ENCODE data around the gene HBZ. TPM values are rescaled to one million over a fixed set of nuclear protein-coding genes. Genes with fewer than 3 reads are reported as not detected.
A peak's percentile ranks its signal among the peaks of the same experiment; 100 is the strongest.

The HBZ gene
- 1 to 10 TPM in 1 of 2 donors, not detected in 1; 1.4 TPM for total RNA-seq

- H3K27me3 ChIP-seq: peaks cover 10% of the 10 kb centered on the region
- intact Hi-C loops (cut with DNase I): no loop called here
- no peak within 1 kb of the TSS for H3K4me3 ChIP-seq
- no peak within 1 kb of the TSS for H3K27ac ChIP-seq
- no peak for TF ChIP-seq CTCF (IDR thresholded peaks at IDR 0.05)
- no peak within 1 kb of the TSS for H3K9ac ChIP-seq (ENCODE audit: low read depth in 2 of 2, low read length in 2 of 2)
- DNase-seq: no peak
- H3K36me3 ChIP-seq: no peaks in the 10 kb centered on the region
- H3K4me1 ChIP-seq: no peaks in the 10 kb centered on the region
- no peaks in the 10 kb centered on the region for H3K9me3 ChIP-seq
Measured at GRCh38 chr16:152141-153128, at the start of gene HBZ. TSS of gene HBZ (plus strand) at chr16:152644. CDS start at chr16:152910, 266 bp downstream.

- Histone ChIP-seq H3K9me3 (no peaks in the 10 kb centered on the region), H3K4me3 (no peak overlapping the region), H3K9ac (ENCODE audit: low read depth in 2 of 2, low read length in 2 of 2) (no peak overlapping the region), H3K36me3 (no peaks in the 10 kb centered on the region), H3K4me1 (no peaks in the 10 kb centered on the region), H3K27ac (no peak overlapping the region), H3K27me3 (no peaks in the 10 kb centered on the region)
- no peak for TF ChIP-seq CTCF (IDR thresholded peaks at IDR 0.05)
- DNase-seq: no peak
- intact Hi-C loops (cut with DNase I): no loop called here
Measured at GRCh38 chr16:104355-104754, 48.1 kb upstream of the HBZ start.

GRCh38 chr16:104928-105327 lies 47.5 kb upstream of the HBZ start:
- intact Hi-C loops (cut with DNase I): loop anchor here (5.0 kb wide), 2 partner anchors 77 to 257 kb away; partner anchors contain the start of gene HBQ1

GRCh38 chr16:105521-105920 lies 46.9 kb upstream of the HBZ start:
- no peak for DNase-seq
- Histone ChIP-seq H3K4me1 (no peaks in the 10 kb centered on the region), H3K27me3 (no peaks in the 10 kb centered on the region), H3K36me3 (no peaks in the 10 kb centered on the region), H3K4me3 (no peak overlapping the region), H3K9me3 (no peaks in the 10 kb centered on the region), H3K9ac (ENCODE audit: low read depth in 2 of 2, low read length in 2 of 2) (no peak overlapping the region), H3K27ac (no peak overlapping the region)
- no peak for TF ChIP-seq CTCF (IDR thresholded peaks at IDR 0.05)
- intact Hi-C loops (cut with DNase I): loop anchor here (5.0 kb wide), 2 partner anchors 77 to 257 kb away; partner anchors contain the start of gene HBQ1

More at GRCh38 chr16:104928-105327, 47.5 kb upstream of the HBZ start:
- Histone ChIP-seq H3K9ac (ENCODE audit: low read depth in 2 of 2, low read length in 2 of 2) (no peak overlapping the region), H3K4me1 (no peaks in the 10 kb centered on the region), H3K27ac (no peak overlapping the region), H3K9me3 (no peaks in the 10 kb centered on the region), H3K4me3 (no peak overlapping the region), H3K27me3 (no peaks in the 10 kb centered on the region), H3K36me3 (no peaks in the 10 kb centered on the region)
- TF ChIP-seq CTCF (IDR thresholded peaks at IDR 0.05): no peak
- no peak for DNase-seq

- intact Hi-C loops (cut with DNase I): loop anchor here (5.0 kb wide), 2 partner anchors 76 to 256 kb away; partner anchors contain the start of gene HBQ1
Measured at GRCh38 chr16:106623-107324, 45.7 kb upstream of the HBZ start.

More at GRCh38 chr16:106623-107324, 45.7 kb upstream of the HBZ start:
- H3K4me1 ChIP-seq: no peaks in the 10 kb centered on the region
- TF ChIP-seq CTCF (IDR thresholded peaks at IDR 0.05): peak; percentile 58
- H3K36me3 ChIP-seq: no peaks in the 10 kb centered on the region
- no peaks in the 10 kb centered on the region for H3K27me3 ChIP-seq
- no peak overlapping the region for H3K4me3 ChIP-seq
- H3K9ac ChIP-seq (ENCODE audit: low read depth in 2 of 2, low read length in 2 of 2): no peak overlapping the region
- no peaks in the 10 kb centered on the region for H3K9me3 ChIP-seq
- peak; percentile 58 for DNase-seq
- H3K27ac ChIP-seq: no peak overlapping the region

Data from colonic mucosa (tissue), 4 donors.